MG63 (cell line): Measurements from ENCODE around the gene ETV7. TPM values are rescaled to one million over a fixed set of nuclear protein-coding genes. Genes with fewer than 3 reads are reported as not detected.
"Not testable (repeated sequence)": the region's sequence is repeated elsewhere in the genome, so short reads cannot be mapped to it uniquely, and the experiment has no call there.

Source experiments
- DNase-seq: peaks from one replicate; pipeline ENCODE4 v3.0.0-alpha.2; 2020
- H3K27me3 ChIP-seq: fragments of 250-450 bp; sonication (Bioruptor Pico); 2 replicates; pipeline ENCODE4 v1.5.1; 2020; ENCODE audit warnings: mild to moderate bottlenecking, moderate library complexity
- H3K36me3 ChIP-seq: fragments of 250-450 bp; sonication (Bioruptor Pico); 2 replicates; pipeline ENCODE4 v1.5.1; 2020; ENCODE audit warnings: mild to moderate bottlenecking, moderate library complexity
- H3K4me3 ChIP-seq: fragments of 250-450 bp; sonication (Bioruptor Pico); 2 replicates; pipeline ENCODE4 v1.5.1; 2020; ENCODE audit warnings: mild to moderate bottlenecking, moderate library complexity
- H3K9me3 ChIP-seq: fragments of 250-450 bp; sonication (Bioruptor Pico); 2 replicates; pipeline ENCODE4 v1.5.1; 2020; ENCODE audit warnings: mild to moderate bottlenecking, moderate library complexity
- total RNA-seq: library from RNA; depleted of rRNA; stranded (reverse); fragments of >200 nt; shearing (Covaris generic); gene quantifications from 2 replicates; pipeline ENCODE4 v1.2.3, GENCODE V29; 2014; ENCODE audit warnings: low replicate concordance; rRNA removed

ETV7 gene
- 0.82 TPM in 1 of 2 replicates, not detected in the other for total RNA-seq

DNA sequence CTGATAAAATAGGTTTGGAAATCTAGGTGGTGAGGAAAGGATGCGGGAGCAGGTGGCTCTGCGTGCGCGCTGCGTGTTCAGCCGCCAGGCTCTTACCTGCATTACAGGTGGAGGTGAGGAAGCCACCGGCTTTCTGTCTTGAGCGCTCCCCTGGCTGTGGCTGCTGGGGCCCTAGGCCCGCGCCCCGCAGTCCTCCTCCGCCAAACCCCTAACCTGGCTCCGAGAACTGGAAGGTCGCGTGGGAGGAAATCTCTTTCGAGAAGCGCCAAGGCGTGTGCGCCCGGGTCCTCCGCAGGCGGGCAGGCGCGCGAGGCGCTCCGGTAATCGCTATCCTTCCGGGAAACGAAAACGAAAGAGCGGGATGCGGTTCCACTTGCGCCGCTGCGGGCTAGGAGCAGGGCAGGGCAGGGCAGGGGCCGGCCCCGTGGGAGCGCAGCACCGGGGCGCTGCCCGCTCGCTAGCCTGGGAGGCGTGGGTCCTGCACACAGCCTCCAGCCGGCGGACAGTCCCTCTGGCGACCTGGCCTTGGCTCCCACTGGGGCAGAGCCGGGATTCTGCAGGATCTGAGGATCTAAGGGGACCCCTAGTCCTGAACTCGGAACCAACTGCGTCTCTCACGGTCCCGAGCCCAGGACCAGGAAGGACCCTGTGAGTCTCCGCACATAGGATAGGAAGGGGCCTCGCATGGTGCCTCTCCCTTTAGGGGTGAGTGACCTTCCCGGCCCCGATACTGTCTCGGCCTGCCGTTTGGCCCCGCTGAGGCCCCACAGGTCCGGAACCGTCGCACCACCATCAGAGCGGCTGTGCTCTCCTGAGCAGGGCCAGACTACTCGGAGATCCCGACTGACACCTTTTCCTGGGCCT, at the start of gene ETV7:
TSS of gene ETV7 (minus strand) at position 230 of the 864 bp plus-strand sequence. CDS start at position 102, 128 bp downstream.
- no peaks in the 10 kb centered on the region for H3K36me3 ChIP-seq
- peak within 1 kb of the TSS; percentile 44 for H3K4me3 ChIP-seq
- no peaks in the 10 kb centered on the region for H3K9me3 ChIP-seq
- DNase-seq = peak; percentile 38
- H3K27me3 ChIP-seq = no peaks in the 10 kb centered on the region; the same call in 1 of the 2 replicates

DNA sequence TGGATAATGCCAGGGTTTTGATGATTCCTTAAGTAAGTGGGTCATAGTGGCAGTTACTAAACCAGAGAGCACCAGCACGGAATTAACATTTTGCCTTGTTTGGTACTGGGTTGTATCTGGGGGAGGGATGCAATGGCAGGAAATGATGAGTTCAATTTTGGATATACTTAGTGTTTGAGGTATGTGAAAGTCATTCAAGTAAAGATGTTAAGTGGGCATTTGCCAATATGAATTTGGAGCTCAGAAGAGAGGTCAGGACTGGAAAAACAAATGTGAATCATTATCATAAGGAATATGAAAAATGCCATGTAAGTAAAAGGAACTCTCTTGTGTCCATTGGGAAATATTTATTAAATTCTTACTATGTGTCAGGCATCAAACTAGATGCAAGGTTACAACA, 49.0 kb upstream of the ETV7 start:
- Histone ChIP-seq H3K9me3 (no peaks in the 10 kb centered on the region), H3K27me3 (no peaks in the 10 kb centered on the region), H3K36me3 (no peaks in the 10 kb centered on the region), H3K4me3 (no peak overlapping the region)
- DNase-seq = peak; percentile 43

DNA sequence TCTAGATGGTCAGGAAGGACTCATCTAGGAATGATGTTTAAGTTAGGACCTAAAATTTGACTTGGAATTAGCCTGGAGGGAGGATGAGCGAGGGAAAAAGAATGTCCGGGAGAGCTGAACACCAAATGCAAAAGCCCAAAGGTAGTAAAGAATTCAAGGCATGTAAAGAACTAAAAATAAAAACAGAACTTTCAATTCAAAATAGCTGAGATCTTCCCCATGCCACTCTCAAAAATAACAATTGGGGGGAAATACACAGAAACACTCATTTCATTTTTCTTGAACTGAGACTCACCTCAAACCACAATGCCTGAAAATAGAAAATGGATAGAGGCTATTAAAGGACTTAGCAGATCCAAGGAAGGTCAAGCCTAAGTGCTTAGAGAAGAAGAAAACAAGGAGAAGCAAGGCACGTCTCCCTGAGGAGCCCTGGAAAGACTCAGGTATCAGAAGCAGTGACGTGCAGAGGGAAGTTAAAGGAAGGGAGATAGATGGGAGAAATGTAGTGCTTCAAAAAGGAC, 44.7 kb upstream of the ETV7 start:
- H3K27me3 ChIP-seq = no peaks in the 10 kb centered on the region
- DNase-seq = peak; percentile 43
- no peak overlapping the region for H3K4me3 ChIP-seq
- H3K9me3 ChIP-seq = no peaks in the 10 kb centered on the region
- H3K36me3 ChIP-seq = no peaks in the 10 kb centered on the region

DNA sequence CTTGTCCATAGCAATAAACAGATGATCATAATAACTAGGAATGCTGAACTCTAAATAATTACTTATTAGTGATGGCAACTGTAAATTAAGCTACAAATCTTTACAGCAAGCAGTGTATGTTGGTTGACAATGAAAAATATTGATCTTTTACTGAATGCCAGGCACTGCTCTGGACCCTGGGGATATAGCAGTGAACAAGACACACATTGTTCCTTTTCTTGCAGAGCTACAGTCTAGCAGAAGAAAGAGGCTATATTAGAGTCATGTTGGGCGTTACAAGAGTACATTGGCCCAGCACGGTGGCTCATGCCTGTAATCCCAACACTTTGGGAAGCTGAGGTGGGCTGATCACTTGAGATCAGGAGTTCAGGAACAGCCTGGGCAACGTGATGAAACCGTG, 43.7 kb upstream of the ETV7 start:
- no peak overlapping the region for H3K4me3 ChIP-seq
- no peak for DNase-seq
- no peaks in the 10 kb centered on the region for H3K27me3 ChIP-seq
- no peaks in the 10 kb centered on the region for H3K9me3 ChIP-seq
- no peaks in the 10 kb centered on the region for H3K36me3 ChIP-seq

DNA sequence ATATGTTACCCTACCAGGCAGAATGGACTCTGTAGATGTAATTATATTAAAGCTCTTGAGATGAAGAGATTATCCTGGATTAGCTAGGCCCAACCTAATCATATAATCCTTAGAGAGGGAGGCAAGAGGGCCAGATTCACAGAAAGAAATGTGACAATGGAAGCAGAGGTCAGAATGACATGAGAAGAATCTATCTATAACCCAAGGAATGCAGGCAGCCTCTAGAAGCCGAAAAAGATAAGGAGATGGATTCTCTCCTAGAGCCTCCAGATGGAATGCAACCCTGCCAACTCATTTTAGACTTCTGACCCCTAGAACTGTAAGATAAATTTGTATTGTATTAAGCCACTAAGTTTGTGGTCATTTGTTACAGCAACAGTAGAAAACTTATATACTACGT, 42.9 kb upstream of the ETV7 start:
- no peak for DNase-seq
- Histone ChIP-seq H3K36me3 (no peaks in the 10 kb centered on the region), H3K27me3 (no peaks in the 10 kb centered on the region), H3K9me3 (no peaks in the 10 kb centered on the region), H3K4me3 (no peak overlapping the region)

DNA sequence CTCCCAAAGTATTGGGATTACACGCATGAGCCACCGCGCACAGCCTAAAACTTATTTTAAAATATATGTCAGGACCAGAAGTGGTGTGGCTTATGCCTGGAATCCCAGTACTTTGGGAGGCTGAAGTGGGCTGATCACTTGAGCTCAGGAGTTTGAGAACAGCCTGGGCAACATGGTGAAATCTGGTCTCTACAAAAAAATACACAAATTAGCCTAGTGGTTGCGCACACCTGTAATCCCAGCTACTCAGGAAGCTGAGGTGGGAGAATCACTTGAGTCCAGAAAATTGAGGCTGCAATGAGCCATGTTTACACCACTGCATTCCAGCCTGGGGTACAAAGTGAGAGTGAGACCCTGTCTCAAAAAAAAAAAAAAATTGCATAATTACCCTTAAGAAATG, 41.4 kb upstream of the ETV7 start:
- no peak for DNase-seq
- Histone ChIP-seq H3K27me3 (no peaks in the 10 kb centered on the region), H3K36me3 (no peaks in the 10 kb centered on the region), H3K9me3 (no peaks in the 10 kb centered on the region), H3K4me3 (no peak overlapping the region)

DNA sequence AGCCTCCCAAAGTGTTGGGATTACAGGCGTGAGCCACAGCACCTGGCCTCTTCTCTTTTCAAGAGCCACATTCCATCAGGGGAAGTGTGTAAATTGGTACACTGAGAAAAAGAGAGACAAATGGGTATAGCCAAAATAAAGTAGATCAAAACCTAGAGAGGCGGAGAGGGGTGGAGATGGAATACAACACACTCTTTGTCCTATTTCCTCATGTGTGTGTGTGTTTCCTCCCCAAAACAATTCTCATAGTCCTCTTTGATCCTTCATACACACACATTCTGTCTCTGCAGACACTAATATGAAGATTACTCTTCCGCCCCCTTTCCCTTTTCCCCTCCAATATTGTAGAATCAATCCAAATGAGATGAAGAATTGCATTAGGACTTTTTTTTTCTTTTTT, 39.2 kb upstream of the ETV7 start:
- Histone ChIP-seq H3K27me3 (no peaks in the 10 kb centered on the region), H3K4me3 (no peak overlapping the region), H3K9me3 (no peaks in the 10 kb centered on the region), H3K36me3 (no peaks in the 10 kb centered on the region)
- no peak for DNase-seq

DNA sequence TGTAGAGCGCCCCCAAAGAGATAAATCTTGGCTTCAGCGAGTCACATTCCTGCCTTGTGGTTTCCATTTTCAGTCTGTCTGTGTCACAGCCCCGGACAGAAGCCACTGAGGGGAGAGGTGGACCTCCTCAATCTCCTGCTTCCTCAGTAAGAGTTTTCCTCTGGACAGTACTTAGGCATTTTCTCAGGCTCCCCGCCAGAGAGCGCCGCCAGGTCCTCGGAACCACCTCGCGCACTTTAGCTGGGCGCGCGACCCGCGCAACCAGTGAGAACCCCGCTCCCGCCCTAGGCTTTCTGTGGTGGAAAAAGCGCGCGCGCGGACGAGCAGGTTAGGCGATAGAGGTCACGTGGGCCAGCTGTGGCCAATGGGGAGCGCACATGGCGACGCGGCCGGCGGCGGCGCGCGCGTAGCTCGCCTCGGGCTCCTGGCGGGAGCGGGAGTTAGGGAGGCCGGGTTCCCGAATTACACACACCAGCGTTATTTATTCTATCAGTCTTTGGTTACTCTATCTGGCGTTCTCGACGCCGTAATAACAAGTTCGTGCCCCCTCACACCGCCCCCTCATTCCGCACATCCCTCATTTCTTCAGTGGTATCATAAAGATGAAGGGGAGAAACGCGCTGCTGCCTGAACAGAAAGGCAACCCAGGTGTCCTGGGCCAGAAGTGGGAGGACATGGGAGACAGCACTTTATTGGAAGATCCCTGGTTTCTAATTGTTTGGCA, 35.8 kb upstream of the ETV7 start:
- DNase-seq = peak; percentile 99
- peak overlapping the region; percentile 49 for H3K4me3 ChIP-seq
- no peaks in the 10 kb centered on the region for H3K27me3 ChIP-seq
- H3K36me3 ChIP-seq = no peaks in the 10 kb centered on the region
- no peaks in the 10 kb centered on the region for H3K9me3 ChIP-seq

DNA sequence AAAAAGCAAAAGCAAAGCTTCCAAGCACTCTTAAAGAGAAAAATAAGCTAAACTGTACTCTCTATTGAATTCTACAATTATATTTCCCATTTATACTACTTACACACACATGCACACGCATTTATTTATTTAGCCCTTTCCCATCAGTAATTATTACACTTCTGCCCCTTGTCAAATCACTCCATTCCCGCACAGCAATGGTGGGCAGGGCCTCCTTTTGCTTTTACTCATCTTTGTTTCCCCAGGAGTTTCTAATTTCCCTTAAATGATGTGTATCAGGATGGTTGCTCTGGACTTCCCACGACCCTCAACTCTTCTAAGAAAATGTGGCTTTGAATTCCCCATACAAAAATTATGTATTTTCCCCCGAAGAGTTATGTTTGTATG, 35.2 kb upstream of the ETV7 start:
- Histone ChIP-seq H3K9me3 (no peaks in the 10 kb centered on the region), H3K27me3 (no peaks in the 10 kb centered on the region), H3K4me3 (peak overlapping the region; percentile 49), H3K36me3 (no peaks in the 10 kb centered on the region)
- DNase-seq = no peak

DNA sequence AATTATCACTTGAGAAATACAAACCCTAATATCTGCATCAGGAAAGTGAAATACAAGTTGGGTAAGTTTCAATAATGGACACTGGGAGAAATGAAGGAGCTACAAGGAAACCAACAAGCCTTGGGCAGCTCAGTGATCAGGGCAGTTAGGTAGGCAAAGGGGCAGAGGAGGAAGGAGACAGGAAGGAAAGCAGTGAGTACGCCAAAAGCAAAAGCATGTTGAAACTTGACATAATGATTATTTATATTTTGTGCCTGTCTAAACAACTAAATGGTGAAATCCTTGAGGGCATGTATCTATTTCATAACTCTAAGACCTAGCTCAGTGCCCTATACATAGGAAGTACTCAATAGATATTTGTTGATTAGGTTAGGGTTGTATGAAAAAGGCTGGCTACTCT, 31.8 kb upstream of the ETV7 start:
- Histone ChIP-seq H3K9me3 (no peaks in the 10 kb centered on the region), H3K4me3 (no peak overlapping the region), H3K36me3 (no peaks in the 10 kb centered on the region), H3K27me3 (no peaks in the 10 kb centered on the region)
- no peak for DNase-seq

DNA sequence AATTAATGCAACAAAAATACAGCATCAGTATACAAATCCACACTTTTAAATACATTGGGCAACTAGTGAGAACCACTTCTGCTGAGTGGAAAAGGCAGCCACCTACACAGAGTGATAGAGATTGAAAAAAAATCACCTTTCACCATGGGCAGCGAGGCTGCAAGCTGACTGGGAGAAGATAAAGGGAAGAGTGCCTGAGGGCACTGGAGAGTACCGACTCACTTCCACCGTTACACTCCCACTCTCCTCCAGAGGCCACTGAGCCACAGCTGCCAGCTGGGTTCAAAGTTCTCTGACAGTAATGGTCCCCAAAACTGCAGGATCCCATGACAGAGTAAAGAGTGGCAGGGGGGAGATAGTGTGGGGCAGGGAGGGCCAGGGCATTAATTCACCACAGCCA, 31.1 kb upstream of the ETV7 start:
- H3K27me3 ChIP-seq = no peaks in the 10 kb centered on the region
- no peak for DNase-seq
- H3K4me3 ChIP-seq = no peak overlapping the region
- no peaks in the 10 kb centered on the region; the same call in 1 of the 2 replicates for H3K9me3 ChIP-seq
- H3K36me3 ChIP-seq = no peaks in the 10 kb centered on the region

DNA sequence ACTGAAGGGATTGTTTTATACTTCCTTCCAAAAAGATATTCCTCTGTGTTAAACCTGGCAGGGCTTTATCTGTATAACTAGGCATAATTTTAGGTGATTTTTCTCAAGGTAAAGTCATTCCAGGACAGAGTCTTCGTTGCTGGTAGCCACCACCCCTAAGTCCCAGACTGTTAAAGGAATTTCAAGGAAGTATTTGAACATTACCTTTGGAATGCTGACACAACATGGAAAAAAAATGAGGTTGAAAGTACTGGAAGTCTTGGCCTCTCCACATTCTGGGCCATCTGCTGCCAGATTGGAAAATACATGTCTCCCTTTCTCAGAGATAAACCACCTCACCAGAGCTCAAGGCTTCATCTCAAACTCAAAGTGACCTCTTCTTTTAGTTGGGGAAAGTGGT, 27.0 kb upstream of the ETV7 start:
- Histone ChIP-seq H3K27me3 (no peaks in the 10 kb centered on the region), H3K36me3 (no peaks in the 10 kb centered on the region), H3K4me3 (no peak overlapping the region), H3K9me3 (no peaks in the 10 kb centered on the region; the same call in 1 of the 2 replicates)
- no peak for DNase-seq

DNA sequence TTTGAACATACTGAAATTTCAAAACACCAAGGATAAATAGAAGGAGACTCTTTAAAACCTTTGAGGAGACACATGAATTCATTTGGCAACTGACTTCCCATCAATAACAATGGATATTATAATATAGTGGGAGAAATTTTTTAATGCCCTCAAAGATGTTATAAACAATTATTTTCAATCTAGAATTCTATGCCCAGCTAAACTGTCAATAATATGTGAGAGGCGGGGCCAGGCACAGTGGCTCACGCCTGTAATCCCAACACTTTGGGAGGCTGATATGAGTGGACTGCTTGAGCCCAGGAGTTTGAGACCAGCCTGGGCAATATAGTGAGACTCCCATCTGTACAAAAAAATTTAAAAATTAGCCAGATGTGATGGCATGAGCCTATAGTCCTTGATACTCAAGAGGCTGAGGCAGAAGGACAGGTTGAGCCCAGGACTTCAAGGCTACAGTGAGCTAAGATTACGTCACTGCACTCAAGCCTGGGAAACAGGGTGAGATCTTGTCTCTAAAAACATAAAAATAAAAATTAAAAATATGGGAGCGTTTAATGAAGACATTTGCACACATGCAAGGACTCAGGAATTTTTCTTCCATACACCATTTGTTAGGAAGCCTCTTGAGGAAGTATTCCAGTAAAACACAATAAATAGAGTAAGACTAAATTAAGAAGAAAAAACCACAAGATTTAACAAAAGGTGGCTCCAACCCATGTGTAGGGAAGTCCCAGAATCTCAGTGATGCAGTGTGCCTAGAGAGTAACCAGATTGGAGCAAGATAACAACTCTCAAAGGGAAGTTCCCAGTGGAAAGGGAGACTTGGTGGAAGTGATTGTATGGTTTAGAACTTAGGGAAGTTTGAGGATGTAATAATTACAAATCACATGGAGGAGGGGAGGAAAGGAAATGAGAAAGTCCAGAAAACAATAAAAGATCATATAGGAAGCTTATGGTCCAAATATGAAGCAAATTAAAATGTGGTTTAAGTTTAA, 26.3 kb upstream of the ETV7 start:
- Histone ChIP-seq H3K4me3 (no peak overlapping the region), H3K27me3 (no peaks in the 10 kb centered on the region), H3K9me3 (no peaks in the 10 kb centered on the region; the same call in 1 of the 2 replicates), H3K36me3 (no peaks in the 10 kb centered on the region)
- DNase-seq = no peak

DNA sequence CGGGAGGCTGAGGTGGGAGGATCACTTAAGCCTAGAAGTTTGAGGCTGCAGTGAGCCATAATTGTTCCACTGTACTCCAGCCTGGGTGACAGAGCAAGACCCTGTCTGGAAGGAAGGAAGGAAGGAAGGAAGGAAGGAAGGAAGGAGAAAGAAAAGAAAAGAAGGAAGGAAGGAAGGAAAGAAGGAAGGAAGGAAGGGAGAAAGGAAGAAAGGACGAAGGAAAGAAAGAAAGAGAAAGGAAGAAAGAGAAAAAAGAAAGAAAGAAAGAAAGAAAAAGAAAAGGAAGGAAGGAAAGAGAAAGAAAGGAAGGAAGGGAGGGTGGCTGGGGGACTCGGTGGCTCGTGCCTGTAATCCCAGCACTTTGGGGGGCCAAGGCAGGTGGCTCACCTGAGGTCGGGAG, 22.2 kb upstream of the ETV7 start:
- not testable (repeated sequence) for DNase-seq, H3K9me3 ChIP-seq, H3K4me3 ChIP-seq, H3K36me3 ChIP-seq, H3K27me3 ChIP-seq

DNA sequence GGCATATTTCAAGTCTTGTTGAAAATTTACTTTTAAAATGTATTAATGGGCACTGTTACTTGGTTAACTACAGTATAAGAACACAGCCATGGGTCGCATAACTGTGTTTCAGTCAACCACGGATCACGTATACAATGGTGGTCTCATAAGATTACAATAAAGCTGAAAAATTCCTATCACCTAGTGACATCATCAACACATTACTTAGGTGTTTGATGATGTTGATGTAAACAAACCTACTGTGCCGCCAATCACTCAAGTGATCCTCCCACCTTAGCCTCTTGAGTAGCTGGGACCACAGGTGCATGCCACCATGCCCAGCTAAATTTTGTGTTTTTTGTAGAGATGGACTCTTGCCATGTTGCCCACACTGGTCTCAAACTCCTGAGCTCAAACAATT, 16.7 kb upstream of the ETV7 start:
- no peaks in the 10 kb centered on the region for H3K9me3 ChIP-seq
- no peaks in the 10 kb centered on the region for H3K27me3 ChIP-seq
- no peaks in the 10 kb centered on the region for H3K36me3 ChIP-seq
- no peak overlapping the region for H3K4me3 ChIP-seq
- DNase-seq = no peak

DNA sequence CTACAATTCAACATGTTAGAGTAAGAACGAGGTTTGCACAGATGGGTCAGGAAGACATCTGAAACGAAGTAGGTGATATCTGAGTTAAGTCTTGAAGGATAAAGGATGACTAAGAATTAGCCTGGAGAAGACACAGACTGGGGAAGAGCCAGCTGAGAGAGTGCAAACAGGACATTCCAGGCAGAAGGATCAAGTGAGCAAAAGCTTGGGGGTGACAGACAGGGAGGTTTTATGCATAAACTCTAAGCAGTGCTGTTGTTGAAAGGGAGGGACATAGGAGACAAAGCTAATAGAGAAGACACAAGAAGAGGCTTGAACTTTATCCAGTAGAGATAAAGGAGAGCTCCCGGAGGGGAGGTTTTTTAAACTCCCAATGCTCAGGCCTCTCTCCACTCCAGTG, 15.0 kb upstream of the ETV7 start:
- Histone ChIP-seq H3K36me3 (no peaks in the 10 kb centered on the region), H3K9me3 (no peaks in the 10 kb centered on the region), H3K27me3 (no peaks in the 10 kb centered on the region), H3K4me3 (no peak overlapping the region)
- DNase-seq = no peak
